HUDEP-2 (cell line): ENCODE measurements around the gene ZDHHC8.

ENCODE experiments used
- DNase-seq, 76 experiments: peaks; one replicate each; lab custom pipeline; 2025; ENCODE audit not compliant: unreplicated experiment in 76 of 76; lab: John Stamatoyannopoulos, UW

ZDHHC8 gene

GRCh38 chr22:20191000-20191515, 59.5 kb downstream of the ZDHHC8 start:
- no peak for DNase-seq

GRCh38 chr22:20191803-20192202, 60.2 kb downstream of the ZDHHC8 start:
- DNase-seq, result no peak

GRCh38 chr22:20192293-20192971, 60.8 kb downstream of the ZDHHC8 start:
- DNase-seq, result no peak

GRCh38 chr22:20192972-20193760, 61.6 kb downstream of the ZDHHC8 start:
- no peak for DNase-seq

GRCh38 chr22:20193761-20194494, 62.3 kb downstream of the ZDHHC8 start:
- DNase-seq, result no peak

GRCh38 chr22:20194681-20195593, 63.3 kb downstream of the ZDHHC8 start:
- DNase-seq, result no peak

GRCh38 chr22:20196094-20196842, 64.7 kb downstream of the ZDHHC8 start:
- DNase-seq, result no peak
